Smooth muscle cell of the brain vasculature (primary cell): ENCODE results near the gene GBX2.

Experiments
- DNase-seq: peaks from one replicate; pipeline ENCODE4 v3.0.0-alpha.2; 2012; ENCODE audit warnings: low read depth, low spot score

The GBX2 gene

GRCh38 chr2:236167297-236168109 is 683 bp downstream of the GBX2 start:
- DNase-seq, result no peak

- DNase-seq, result no peak
These were observed 1.3 kb downstream of the GBX2 start for GRCh38 chr2:236166796-236167296.

- no peak for DNase-seq
These were observed 2.1 kb downstream of the GBX2 start for GRCh38 chr2:236165842-236166795.

- no peak for DNase-seq
These were observed 3.0 kb downstream of the GBX2 start for GRCh38 chr2:236164925-236165841.

DNA sequence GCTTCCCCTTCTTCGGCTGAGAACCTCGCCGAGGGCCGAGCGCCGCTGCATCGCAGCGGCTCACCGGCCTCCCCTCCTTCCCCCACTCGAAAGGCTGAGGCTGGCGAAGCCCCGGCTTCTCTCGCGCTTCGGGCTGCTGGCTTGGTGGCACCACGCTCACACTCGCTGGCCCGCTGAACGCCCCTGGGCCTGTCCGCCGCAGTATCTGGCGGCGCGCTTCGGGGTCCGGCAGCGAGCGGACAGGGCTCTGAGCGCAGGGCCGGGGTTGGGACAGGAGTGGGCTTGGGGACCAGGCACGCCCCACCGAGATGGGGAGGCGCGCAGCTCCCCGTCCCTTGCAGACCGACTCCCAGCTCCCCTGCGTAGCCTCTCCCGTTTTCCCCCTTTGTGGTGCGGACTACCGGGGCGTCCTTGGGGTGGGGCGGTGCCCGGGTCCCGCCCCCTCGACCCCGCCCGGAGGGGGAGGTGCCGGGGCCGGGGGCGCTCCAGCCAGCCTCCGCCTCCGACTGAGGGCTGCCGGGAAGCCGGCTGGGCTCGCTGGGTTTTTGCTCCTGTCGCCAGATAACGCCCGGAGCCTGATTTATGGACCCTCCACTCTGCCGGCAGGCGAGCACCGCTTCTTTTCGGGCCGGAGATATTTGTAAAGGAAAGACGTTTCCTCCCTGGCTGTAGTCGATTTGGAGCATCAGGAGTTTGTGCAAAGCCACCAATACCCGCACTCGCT is 3.8 kb downstream of the GBX2 start:
- DNase-seq, result no peak

DNA sequence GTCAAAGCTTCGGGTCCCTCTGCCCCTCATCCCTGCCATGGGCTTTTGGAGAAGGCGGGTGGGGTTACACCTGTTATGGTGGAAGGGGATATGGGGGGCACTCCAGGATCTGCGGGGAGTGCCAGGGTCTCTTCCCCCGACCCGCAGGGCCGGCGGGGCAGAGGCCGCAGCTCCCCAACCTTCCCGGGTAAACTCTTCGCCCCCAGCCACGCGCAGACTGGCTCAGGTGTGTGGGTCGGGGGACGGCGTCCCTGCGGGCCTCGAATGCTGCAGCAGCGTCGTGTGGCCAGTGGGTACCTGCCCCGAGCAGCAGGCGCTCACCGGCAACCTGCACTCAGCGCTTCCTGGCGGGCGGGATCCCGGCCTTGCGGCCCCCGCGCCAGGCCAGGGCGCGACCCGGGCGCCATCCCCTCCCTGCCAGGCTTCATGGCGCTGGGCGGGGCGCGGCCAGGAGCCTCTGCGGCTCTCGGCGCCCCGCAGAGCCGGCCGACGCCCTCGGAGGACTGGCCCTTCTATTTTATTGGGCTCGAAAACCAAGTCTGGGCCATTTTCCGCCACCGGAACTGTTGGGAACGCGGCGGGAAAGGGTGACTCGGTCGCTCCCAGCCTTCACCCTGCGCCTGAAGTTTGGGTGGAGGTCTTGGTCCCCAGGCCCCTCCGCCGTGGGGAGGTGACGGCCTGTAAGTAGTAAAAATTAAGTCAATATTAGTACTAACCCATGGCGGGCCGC is 4.5 kb downstream of the GBX2 start:
- no peak for DNase-seq

DNA sequence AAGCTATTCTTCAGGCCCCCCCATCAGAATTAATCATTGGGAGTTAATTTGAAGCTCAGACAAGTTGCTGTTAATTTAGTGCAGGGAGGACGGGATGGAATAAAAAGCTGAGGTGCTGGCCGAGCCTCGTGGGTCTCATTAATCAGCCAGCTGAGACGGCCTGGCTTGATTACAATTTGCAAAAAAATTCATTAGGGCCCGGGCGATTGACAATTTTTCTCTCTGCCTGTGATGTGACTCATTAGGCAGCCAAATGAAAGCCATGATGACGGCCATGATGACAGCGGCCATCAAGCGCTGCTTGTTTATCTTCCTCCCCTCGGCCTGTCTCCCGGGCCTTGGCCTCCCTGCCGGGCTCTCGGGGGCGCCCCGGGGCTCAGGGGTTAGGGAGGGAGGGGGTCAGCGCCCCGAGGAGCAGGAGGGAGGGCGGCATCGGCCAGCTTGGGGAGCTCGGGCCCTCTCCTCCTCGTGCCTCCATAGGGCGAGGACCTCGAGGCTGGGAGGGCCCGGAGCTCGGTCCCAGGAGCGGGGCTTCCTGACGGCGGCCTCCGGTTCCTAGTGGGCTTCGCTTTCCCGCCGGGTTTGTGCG is 5.2 kb downstream of the GBX2 start:
- no peak for DNase-seq

- no peak for DNase-seq
These were observed 5.9 kb downstream of the GBX2 start for GRCh38 chr2:236162031-236162845.

- DNase-seq, result no peak
These were observed 6.7 kb downstream of the GBX2 start for GRCh38 chr2:236161531-236161930.

GRCh38 chr2:236161082-236161462 is 7.1 kb downstream of the GBX2 start:
- no peak for DNase-seq

DNA sequence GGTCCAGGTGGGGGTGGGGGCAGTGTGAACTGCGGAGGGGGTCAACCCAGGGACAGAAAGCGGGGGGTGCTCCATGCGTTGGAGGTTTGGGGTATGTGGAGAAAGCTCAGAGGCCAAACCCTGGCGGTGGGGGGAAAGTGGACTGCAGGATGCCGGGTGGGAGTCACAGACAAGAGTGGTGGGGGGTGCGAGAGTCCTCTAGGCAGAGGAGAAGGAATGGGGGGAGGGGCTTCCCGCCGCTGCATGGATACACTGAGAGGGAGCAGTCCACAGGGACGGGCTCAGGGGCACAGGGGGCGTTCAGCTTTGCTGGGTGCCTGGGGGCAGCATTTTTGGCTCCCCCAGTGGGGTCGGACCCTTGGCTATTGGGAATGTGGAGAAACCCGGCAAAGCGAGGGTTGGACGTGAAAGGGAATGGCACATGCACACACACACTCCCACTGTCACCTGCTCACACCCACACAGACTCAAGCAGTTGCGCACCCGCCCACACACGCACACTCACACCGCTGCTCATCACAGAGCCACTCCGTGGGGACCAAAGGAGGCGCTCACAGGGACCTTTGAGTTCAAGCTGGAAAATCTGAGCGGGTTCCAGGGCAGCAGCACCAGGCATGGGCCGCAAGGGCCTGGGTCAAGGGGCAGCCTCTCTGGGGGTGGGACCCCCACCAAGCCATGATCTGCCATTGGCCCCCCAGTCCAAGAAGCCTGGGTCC is 7.7 kb downstream of the GBX2 start:
- no peak for DNase-seq

- DNase-seq, result no peak
These were observed 8.4 kb downstream of the GBX2 start for GRCh38 chr2:236159778-236160170.

DNA sequence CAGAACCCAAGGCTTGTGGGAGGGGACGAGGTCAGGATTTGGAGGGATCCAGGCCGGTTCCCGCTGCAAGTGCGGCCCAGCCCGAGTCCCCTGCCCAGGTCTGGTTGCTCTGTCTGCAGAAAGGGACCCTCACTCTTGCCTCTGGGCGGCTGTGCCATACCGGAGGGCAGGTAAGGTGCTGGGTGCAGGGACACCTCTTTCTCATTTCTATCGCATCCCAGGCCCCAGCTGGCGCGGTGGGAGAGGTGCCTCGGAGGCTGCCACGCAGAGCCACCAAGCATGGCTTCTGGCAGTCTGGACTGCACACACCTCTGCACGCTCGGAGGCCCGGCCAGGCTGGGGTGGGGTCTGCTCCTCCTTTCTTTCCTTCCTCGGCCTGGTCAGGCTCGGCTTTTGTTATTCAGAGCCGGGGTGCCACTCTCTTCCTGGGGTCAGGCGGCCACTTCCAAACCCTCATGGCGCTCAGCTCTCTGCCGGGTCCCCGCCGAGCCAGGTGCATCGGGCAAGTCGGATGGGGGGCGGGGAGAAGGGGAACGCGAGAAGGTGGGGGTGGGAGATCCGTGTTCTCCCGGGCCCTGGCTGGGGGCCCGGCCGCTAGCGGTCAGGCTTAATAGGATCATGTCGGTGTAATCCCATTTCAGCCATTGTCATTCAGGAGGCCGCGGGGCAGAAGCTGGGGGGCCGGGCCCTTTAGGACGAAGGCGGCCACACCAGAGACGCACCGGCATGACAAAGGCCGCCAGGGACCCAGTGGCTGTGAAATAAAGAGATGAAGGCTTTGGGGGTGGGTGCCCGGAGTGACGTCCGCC is 9.0 kb downstream of the GBX2 start:
- DNase-seq, result no peak

GRCh38 chr2:236157815-236158498 is 10.2 kb downstream of the GBX2 start:
- no peak for DNase-seq

- DNase-seq, result no peak
These were observed 10.8 kb downstream of the GBX2 start for GRCh38 chr2:236157366-236157765.

DNA sequence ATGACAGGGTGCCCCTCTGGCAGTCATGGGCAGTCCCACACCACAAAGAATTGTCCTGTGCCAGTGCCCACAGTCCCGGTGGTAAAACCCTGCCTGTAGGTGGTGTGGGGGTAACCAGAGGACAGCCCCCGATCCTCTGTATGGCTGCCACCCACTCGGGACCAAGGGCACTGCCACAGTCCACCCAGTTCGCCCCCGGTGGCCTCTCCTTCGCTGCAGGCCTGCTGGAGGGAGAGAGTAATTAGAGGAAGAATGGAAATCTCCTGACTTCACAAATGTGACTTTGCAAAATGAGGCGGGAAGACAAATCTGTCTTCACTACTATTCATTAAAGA is 11.4 kb downstream of the GBX2 start:
- DNase-seq, result no peak
